ENCODE measurements around the gene PDZD2.

Gene PDZD2

GRCh38 chr5:32042551-32042961 is 403.6 kb downstream of the PDZD2 start:
- Histone ChIP-seq H3K27ac (replicated peaks) (no peak overlapping the region), H3K27me3 (ENCODE audit: insufficient read depth, poor library complexity, severe bottlenecking) (no peaks in the 10 kb centered on the region), H3K4me3 (replicated peaks; ENCODE audit: insufficient read depth, low read length) (no peak overlapping the region)
- TF ChIP-seq, protein P1, sequence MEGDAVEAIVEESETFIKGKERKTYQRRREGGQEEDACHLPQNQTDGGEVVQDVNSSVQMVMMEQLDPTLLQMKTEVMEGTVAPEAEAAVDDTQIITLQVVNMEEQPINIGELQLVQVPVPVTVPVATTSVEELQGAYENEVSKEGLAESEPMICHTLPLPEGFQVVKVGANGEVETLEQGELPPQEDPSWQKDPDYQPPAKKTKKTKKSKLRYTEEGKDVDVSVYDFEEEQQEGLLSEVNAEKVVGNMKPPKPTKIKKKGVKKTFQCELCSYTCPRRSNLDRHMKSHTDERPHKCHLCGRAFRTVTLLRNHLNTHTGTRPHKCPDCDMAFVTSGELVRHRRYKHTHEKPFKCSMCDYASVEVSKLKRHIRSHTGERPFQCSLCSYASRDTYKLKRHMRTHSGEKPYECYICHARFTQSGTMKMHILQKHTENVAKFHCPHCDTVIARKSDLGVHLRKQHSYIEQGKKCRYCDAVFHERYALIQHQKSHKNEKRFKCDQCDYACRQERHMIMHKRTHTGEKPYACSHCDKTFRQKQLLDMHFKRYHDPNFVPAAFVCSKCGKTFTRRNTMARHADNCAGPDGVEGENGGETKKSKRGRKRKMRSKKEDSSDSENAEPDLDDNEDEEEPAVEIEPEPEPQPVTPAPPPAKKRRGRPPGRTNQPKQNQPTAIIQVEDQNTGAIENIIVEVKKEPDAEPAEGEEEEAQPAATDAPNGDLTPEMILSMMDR (IDR thresholded peaks at IDR 0.05; ENCODE audit: insufficient read depth, low read length) = no peak
- TF ChIP-seq REST (IDR thresholded peaks at IDR 0.05; ENCODE audit: insufficient replicate concordance, low read depth) (no peak), POLR2AphosphoS5 (IDR thresholded peaks at IDR 0.05; ENCODE audit: low read depth) (no peak), SPI1 (IDR thresholded peaks at IDR 0.05; ENCODE audit: borderline replicate concordance, low read depth) (no peak), GABPA (IDR thresholded peaks at IDR 0.05; ENCODE audit: low read depth) (no peak)
- DNase-seq (ENCODE audit: low read depth in 1 of 2, low spot score in 1 of 2) = no peak

DNA sequence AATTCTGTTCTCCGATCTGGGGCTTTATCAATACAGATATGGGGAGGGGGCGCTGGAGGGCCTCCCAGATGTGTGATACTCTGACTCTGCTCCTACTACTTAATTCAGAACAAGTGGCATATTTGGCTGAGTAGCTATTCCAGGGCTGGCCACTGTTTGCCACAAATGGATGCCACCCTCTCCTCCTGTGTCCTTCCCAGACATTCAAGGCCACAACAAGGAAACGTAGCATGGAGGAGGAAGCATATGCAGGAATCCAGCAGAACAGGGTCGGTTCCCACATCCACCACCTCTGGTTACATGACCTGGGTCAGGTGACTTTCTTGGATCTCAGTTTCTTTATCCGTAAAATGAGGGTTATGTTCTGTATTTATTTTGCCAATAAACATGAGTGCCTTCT is 404.2 kb downstream of the PDZD2 start:
- H3K27ac ChIP-seq (replicated peaks) = no peak overlapping the region
- no peak for DNase-seq (ENCODE audit: low read depth in 1 of 2, low spot score in 1 of 2)
- TF ChIP-seq GABPA (IDR thresholded peaks at IDR 0.05; ENCODE audit: low read depth) = no peak
- TF ChIP-seq POLR2AphosphoS5 (IDR thresholded peaks at IDR 0.05; ENCODE audit: low read depth) = no peak
- H3K4me3 ChIP-seq (replicated peaks; ENCODE audit: insufficient read depth, low read length) = no peak overlapping the region
- no peaks in the 10 kb centered on the region for H3K27me3 ChIP-seq (ENCODE audit: insufficient read depth, poor library complexity, severe bottlenecking)

DNA sequence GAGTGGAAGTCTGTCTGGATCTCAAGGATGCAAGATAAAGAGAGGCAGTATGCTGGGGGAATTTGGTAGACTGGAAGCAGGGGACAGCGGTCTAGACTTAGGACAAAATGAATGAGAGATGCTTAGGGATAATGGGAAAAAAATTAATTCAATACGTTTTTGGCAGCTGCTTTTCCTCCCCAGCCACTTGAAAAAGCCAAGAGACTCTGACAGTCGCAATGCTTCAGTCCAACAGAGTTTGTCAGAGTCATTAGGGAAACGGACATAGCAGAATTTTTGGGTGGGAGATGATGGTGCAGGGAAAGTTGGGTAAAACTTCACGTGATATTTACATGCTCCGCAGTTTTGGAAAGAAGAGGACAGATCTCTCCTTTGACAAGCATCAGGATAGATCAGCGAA is 405.5 kb downstream of the PDZD2 start:
- DNase-seq (ENCODE audit: low read depth in 1 of 2, low spot score in 1 of 2) = no peak
- no peak overlapping the region for H3K4me3 ChIP-seq (replicated peaks; ENCODE audit: insufficient read depth, low read length)
- H3K27me3 ChIP-seq (ENCODE audit: insufficient read depth, poor library complexity, severe bottlenecking) = no peaks in the 10 kb centered on the region
- TF ChIP-seq POLR2AphosphoS5 (IDR thresholded peaks at IDR 0.05; ENCODE audit: low read depth) = no peak
- TF ChIP-seq SPI1 (IDR thresholded peaks at IDR 0.05; ENCODE audit: borderline replicate concordance, low read depth) = no peak
- no peak for TF ChIP-seq GABPA (IDR thresholded peaks at IDR 0.05; ENCODE audit: low read depth)
- no peak overlapping the region for H3K27ac ChIP-seq (replicated peaks)

DNA sequence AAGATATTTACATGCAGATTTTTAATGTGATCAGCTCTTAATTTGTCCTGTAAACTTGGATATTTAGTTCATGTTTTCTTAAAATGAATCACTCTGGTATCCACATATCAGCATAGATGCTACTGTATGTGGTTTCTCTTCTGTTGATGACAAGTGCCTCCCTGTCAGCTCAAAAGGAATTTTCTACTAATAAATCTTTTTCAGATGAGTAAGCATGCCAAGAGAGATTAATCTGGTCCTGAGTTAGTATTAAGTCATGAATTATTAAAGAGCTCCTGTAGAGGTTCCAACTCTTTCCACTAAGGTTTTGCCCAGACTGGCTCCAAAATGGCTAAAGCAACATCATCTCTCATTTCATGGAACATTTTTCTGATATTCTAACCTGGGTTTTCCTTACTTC is 406.0 kb downstream of the PDZD2 start:
- no peak overlapping the region for H3K4me3 ChIP-seq (replicated peaks; ENCODE audit: insufficient read depth, low read length)
- H3K27ac ChIP-seq (replicated peaks) = no peak overlapping the region
- no peaks in the 10 kb centered on the region for H3K27me3 ChIP-seq (ENCODE audit: insufficient read depth, poor library complexity, severe bottlenecking)
- TF ChIP-seq POLR2AphosphoS5 (IDR thresholded peaks at IDR 0.05; ENCODE audit: low read depth) = no peak
- TF ChIP-seq, protein P1 (IDR thresholded peaks at IDR 0.05; ENCODE audit: insufficient read depth, low read length) = no peak
- no peak for TF ChIP-seq GABPA (IDR thresholded peaks at IDR 0.05; ENCODE audit: low read depth)
- TF ChIP-seq REST (IDR thresholded peaks at IDR 0.05; ENCODE audit: insufficient replicate concordance, low read depth) = no peak
- TF ChIP-seq SPI1 (IDR thresholded peaks at IDR 0.05; ENCODE audit: borderline replicate concordance, low read depth) = no peak
- DNase-seq (ENCODE audit: low read depth in 1 of 2, low spot score in 1 of 2) = no peak

DNA sequence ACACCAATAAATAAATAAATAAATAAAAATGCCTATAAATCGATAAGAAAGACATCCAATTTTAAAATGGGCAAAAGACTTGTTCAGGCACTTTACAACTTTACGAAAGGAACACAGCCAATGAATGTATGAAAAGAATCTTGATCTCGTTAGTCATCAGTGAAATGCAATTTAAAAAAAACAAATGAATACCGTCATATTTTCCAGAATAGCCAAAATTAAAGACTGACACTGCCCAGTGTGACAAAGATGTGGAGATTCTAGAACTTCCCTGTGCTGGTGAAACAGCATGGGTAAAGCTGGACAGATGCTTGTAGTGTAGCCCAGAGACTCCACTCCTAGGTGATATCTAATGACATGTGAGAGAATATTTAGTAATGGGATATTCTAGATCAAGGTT is 408.1 kb downstream of the PDZD2 start:
- DNase-seq (ENCODE audit: low read depth in 1 of 2, low spot score in 1 of 2) = no peak
- TF ChIP-seq, protein P1 (IDR thresholded peaks at IDR 0.05; ENCODE audit: insufficient read depth, low read length) = no peak
- no peak for TF ChIP-seq REST (IDR thresholded peaks at IDR 0.05; ENCODE audit: insufficient replicate concordance, low read depth)
- no peak for TF ChIP-seq GABPA (IDR thresholded peaks at IDR 0.05; ENCODE audit: low read depth)
- TF ChIP-seq SPI1 (IDR thresholded peaks at IDR 0.05; ENCODE audit: borderline replicate concordance, low read depth) = no peak
- TF ChIP-seq POLR2AphosphoS5 (IDR thresholded peaks at IDR 0.05; ENCODE audit: low read depth) = no peak
- H3K27ac ChIP-seq (replicated peaks) = no peak overlapping the region
- H3K27me3 ChIP-seq (ENCODE audit: insufficient read depth, poor library complexity, severe bottlenecking) = no peaks in the 10 kb centered on the region
- no peak overlapping the region for H3K4me3 ChIP-seq (replicated peaks; ENCODE audit: insufficient read depth, low read length)

Data from HL-60 (cell line).